Astrocyte (in vitro differentiated cells and primary cell): ENCODE data around the gene THEM5. TPM values are rescaled to one million over a fixed set of nuclear protein-coding genes. Genes with fewer than 3 reads are reported as not detected.

ENCODE experiments used
- DNase-seq: peaks from one replicate; pipeline ENCODE4 v3.0.0-alpha.2; 2010; ENCODE audit warnings: low read depth
- FAIRE-seq: peaks from 2 replicates; lab custom pipeline; 2011; peaks lifted over from hg19 to GRCh38; lab: Jason Lieb, UNC
- H2AFZ ChIP-seq: 2 replicates; pipeline ENCODE4 v1.6.0; 2012; ENCODE audit warnings: low read depth, low read length, inconsistent platforms
- H3K27ac ChIP-seq: 2 replicates; pipeline ENCODE4 v1.5.1; 2011; ENCODE audit warnings: low read depth, low read length, inconsistent platforms
- H3K27me3 ChIP-seq: 2 replicates; pipeline ENCODE4 v1.6.0; 2011; ENCODE audit warnings: low read length, inconsistent platforms; ENCODE audit not compliant: insufficient read depth
- H3K36me3 ChIP-seq: 2 replicates; pipeline ENCODE4 v1.5.1; 2011; ENCODE audit warnings: low read length, inconsistent platforms; ENCODE audit not compliant: insufficient read depth
- H3K4me1 ChIP-seq: 2 replicates; pipeline ENCODE4 v1.5.1; 2011; ENCODE audit warnings: low read length, inconsistent platforms; ENCODE audit not compliant: insufficient read depth
- H3K4me2 ChIP-seq: 2 replicates; pipeline ENCODE4 v1.6.0; 2012; ENCODE audit warnings: low read length, inconsistent platforms
- H3K4me3 ChIP-seq: 2 replicates; pipeline ENCODE4 v1.5.1; 2011; ENCODE audit warnings: low read depth, mild to moderate bottlenecking, low read length, inconsistent platforms; ENCODE audit not compliant: insufficient read depth
- H3K79me2 ChIP-seq: 2 replicates; pipeline ENCODE4 v1.6.0; 2012; ENCODE audit warnings: mild to moderate bottlenecking, low read length, inconsistent platforms; ENCODE audit not compliant: insufficient read depth
- H3K9ac ChIP-seq: 2 replicates; pipeline ENCODE4 v1.6.0; 2012; ENCODE audit warnings: mild to moderate bottlenecking, low read length, inconsistent platforms
- H3K9me3 ChIP-seq: 2 replicates; pipeline ENCODE4 v1.5.1; 2012; ENCODE audit warnings: low read depth, mild to moderate bottlenecking, low read length, inconsistent platforms; ENCODE audit not compliant: insufficient read depth
- H4K20me1 ChIP-seq: 2 replicates; pipeline ENCODE4 v1.6.0; 2012; ENCODE audit warnings: low read length, inconsistent platforms; ENCODE audit not compliant: insufficient read depth
- H3K27ac Mint-ChIP-seq: one replicate; pipeline ENCODE4 v1.8.0; 2021; ENCODE audit warnings: mild to moderate bottlenecking, mixed read lengths; ENCODE audit not compliant: unreplicated experiment
- H3K27me3 Mint-ChIP-seq: one replicate; pipeline ENCODE4 v1.8.0; 2021; ENCODE audit warnings: low read depth, mixed read lengths; ENCODE audit not compliant: unreplicated experiment
- H3K36me3 Mint-ChIP-seq: one replicate; pipeline ENCODE4 v1.8.0; 2021; ENCODE audit warnings: low read depth, mixed read lengths; ENCODE audit not compliant: unreplicated experiment
- H3K4me1 Mint-ChIP-seq: one replicate; pipeline ENCODE4 v1.8.0; 2021; ENCODE audit warnings: low read depth, mixed read lengths; ENCODE audit not compliant: unreplicated experiment
- H3K4me3 Mint-ChIP-seq: one replicate; pipeline ENCODE4 v1.8.0; 2021; ENCODE audit warnings: mild to moderate bottlenecking, moderate library complexity, mixed read lengths; ENCODE audit not compliant: unreplicated experiment
- H3K9me3 Mint-ChIP-seq: one replicate; pipeline ENCODE4 v1.8.0; 2021; ENCODE audit warnings: mild to moderate bottlenecking, mixed read lengths; ENCODE audit not compliant: unreplicated experiment
- CTCF ChIP-seq: IDR thresholded peaks from 2 replicates; pipeline ENCODE4 v1.5.1; 2011; ENCODE audit warnings: low read depth, mild to moderate bottlenecking, inconsistent platforms, low read length, moderate library complexity; ENCODE audit not compliant: insufficient read depth
- EZH2 ChIP-seq: IDR thresholded peaks from 2 replicates; pipeline ENCODE4 v1.6.1; 2012; ENCODE audit warnings: mild to moderate bottlenecking, low read length, inconsistent platforms; ENCODE audit not compliant: insufficient read depth
- total RNA-seq: library from RNA; stranded (reverse); gene quantifications from 2 replicates; pipeline ENCODE4 v1.2.1, GENCODE V29; 2021

THEM5 gene
- total RNA-seq, 1 donor from 2014 or later = not detected

GRCh38 chr1:151814971-151815545 is 38.5 kb downstream of the THEM5 start:
- DNase-seq (no peak), FAIRE-seq (no peak)
- H3K9me3 ChIP-seq = no peaks in the 10 kb centered on the region
- H3K4me1 ChIP-seq = no peaks in the 10 kb centered on the region
- H3K4me3 ChIP-seq = no peak overlapping the region
- H3K27ac Mint-ChIP-seq = no peak overlapping the region
- H3K4me1 Mint-ChIP-seq = peaks cover 8% of the 10 kb centered on the region
- no peak overlapping the region for H3K4me3 Mint-ChIP-seq
- H3K9me3 Mint-ChIP-seq = peaks cover 1% of the 10 kb centered on the region
- H3K36me3 Mint-ChIP-seq = no peaks in the 10 kb centered on the region
- no peak overlapping the region for H3K27ac ChIP-seq
- H3K27me3 Mint-ChIP-seq = peaks cover 67% of the 10 kb centered on the region
- H4K20me1 ChIP-seq = no peaks in the 10 kb centered on the region
- no peaks in the 10 kb centered on the region for H3K36me3 ChIP-seq
- H3K9ac ChIP-seq = no peak overlapping the region
- no peaks in the 10 kb centered on the region for H3K79me2 ChIP-seq
- TF ChIP-seq CTCF = no peak
- no peak for TF ChIP-seq EZH2
- H2AFZ ChIP-seq = no peak overlapping the region
- H3K4me2 ChIP-seq = no peak overlapping the region
- peaks cover 20% of the 10 kb centered on the region for H3K27me3 ChIP-seq

DNA sequence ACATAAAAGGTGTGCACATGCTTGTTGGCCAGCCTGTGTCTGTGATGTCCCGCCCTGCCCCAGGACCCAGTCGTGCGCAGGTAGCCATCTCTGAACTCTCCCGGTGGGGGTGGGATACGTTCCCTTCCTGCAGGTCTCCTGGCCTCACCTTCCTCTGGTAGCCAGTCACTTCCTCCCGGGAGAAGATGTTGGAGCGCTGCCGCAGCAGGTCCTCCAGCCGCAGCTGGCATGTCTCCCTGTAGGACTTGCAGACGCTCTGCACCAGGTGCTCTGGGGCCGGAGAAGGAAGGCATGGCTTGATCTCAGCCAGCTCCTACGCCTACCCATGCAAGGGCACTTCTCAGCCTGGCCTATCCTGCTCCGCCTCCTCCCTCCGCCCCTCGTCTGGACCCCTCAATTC is 39.1 kb downstream of the THEM5 start:
- DNase-seq (no peak), FAIRE-seq (no peak)
- no peaks in the 10 kb centered on the region for H3K36me3 ChIP-seq
- Mint-ChIP-seq H3K4me1 (peaks cover 11% of the 10 kb centered on the region), H3K27ac (no peak overlapping the region), H3K36me3 (no peaks in the 10 kb centered on the region), H3K27me3 (peaks cover 63% of the 10 kb centered on the region), H3K9me3 (peaks cover 1% of the 10 kb centered on the region), H3K4me3 (no peak overlapping the region)
- H2AFZ ChIP-seq = no peak overlapping the region
- no peak overlapping the region for H3K4me2 ChIP-seq
- no peak overlapping the region for H3K9ac ChIP-seq
- no peaks in the 10 kb centered on the region for H3K4me1 ChIP-seq
- H3K79me2 ChIP-seq = no peaks in the 10 kb centered on the region
- no peaks in the 10 kb centered on the region for H4K20me1 ChIP-seq
- peaks cover 23% of the 10 kb centered on the region for H3K27me3 ChIP-seq
- TF ChIP-seq EZH2 (no peak), CTCF (no peak)
- H3K4me3 ChIP-seq = no peak overlapping the region
- no peaks in the 10 kb centered on the region for H3K9me3 ChIP-seq
- H3K27ac ChIP-seq = no peak overlapping the region

- TF ChIP-seq EZH2 (no peak), CTCF (no peak)
- Mint-ChIP-seq H3K9me3 (peaks cover 1% of the 10 kb centered on the region), H3K4me1 (peaks cover 11% of the 10 kb centered on the region), H3K27ac (peak overlapping the region; percentile 41), H3K27me3 (peaks cover 60% of the 10 kb centered on the region), H3K36me3 (no peaks in the 10 kb centered on the region), H3K4me3 (no peak overlapping the region)
- H3K27me3 ChIP-seq = peaks cover 25% of the 10 kb centered on the region
- H3K4me3 ChIP-seq = no peak overlapping the region
- DNase-seq (no peak), FAIRE-seq (no peak)
- H3K9ac ChIP-seq = no peak overlapping the region
- no peak overlapping the region for H3K4me2 ChIP-seq
- no peaks in the 10 kb centered on the region for H3K4me1 ChIP-seq
- no peaks in the 10 kb centered on the region for H4K20me1 ChIP-seq
- H3K79me2 ChIP-seq = no peaks in the 10 kb centered on the region
- H3K9me3 ChIP-seq = no peaks in the 10 kb centered on the region
- no peak overlapping the region for H3K27ac ChIP-seq
- no peaks in the 10 kb centered on the region for H3K36me3 ChIP-seq
- no peak overlapping the region for H2AFZ ChIP-seq
Measured at GRCh38 chr1:151813271-151813977, 40.1 kb downstream of the THEM5 start.
